Stimulated activated CD4-positive, alpha-beta T cell treated with anti-CD3 and anti-CD28 coated beads, Interleukin-1b, Interleukin-23, amount 100 ng/mL, for 1 hour (primary cell): ENCODE measurements around the gene ZNF750.
"Not testable (repeated sequence)": the region's sequence is repeated elsewhere in the genome, so short reads cannot be mapped to it uniquely, and the experiment has no call there.

Experiments
- DNase-seq, 2 donors: peaks; one replicate each; pipeline ENCODE4 v3.0.0-alpha.2; 2020; ENCODE audit warnings: low read depth in 2 of 2

ZNF750 gene

DNA sequence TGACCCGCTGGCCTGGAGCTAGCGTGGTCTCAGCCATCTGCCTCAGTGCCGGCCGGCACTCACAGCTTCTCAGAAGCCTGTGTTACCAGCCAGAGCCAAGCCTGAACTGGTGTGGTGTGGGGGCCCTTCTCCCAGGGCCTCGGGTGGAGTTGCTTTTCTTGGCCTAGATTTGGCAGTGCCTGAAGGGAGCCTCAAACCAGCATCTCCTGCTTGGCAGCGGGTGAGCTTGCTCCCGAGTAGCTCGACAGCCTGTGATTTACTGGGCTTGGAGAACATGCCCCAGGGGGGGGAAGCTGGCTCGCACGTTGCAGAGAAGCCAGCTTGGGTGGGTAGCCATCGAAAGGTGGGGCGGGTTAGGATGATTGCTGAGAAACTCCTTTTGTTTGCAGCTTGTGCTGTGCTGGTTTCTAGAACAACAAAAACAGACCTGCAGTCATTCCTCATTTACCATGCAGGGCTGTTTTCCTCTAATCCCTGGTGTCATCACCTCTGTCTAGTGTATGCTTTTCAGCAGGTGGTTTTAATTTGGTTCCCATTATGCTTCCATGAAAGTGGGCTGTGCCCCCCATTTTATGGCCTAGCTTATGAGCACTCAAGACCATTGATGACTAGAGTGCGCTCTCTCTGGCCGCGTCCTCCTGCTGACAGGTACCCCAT is 45.7 kb downstream of the ZNF750 start:
- DNase-seq, result no peak

DNA sequence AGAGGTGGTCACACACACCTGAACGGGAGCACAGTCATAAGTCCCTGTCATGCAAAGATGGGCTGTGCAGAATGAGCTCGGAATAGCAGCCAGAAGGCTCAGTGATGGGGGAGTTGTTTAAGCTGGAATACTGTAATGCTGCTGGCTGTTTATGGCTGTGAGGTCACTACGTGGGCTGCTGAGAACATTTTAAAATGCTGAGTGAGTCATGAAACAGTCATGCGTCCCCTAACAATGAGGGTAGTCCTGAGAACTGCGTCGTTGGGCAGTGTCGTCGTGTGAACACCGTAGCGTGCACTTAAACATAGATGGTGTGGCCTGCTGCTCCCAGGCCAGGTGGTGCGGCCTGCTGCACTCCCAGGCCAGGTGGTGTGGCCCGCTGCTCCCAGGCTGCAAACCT is 48.3 kb downstream of the ZNF750 start:
- no peak for DNase-seq

DNA sequence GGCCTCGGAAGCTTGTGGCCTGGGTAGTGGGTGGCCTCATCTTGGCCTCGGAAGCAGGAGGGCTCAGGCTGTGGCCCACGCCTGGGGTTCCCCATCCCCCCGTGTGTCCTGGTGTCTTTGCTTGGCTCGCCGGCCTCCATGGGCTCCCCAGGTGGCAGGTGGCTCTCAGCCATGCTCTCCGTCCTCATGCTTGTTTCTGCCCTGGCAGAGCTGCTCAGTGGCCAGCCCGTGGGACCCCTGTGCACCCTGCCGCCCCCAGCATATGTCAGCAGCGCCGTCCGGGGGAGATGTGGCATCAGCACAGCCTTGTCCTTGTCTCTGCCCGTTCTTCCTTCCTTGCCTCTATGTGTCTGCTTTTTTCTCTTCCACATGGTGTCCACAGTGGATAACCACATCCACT is 49.4 kb downstream of the ZNF750 start:
- DNase-seq, result no peak

DNA sequence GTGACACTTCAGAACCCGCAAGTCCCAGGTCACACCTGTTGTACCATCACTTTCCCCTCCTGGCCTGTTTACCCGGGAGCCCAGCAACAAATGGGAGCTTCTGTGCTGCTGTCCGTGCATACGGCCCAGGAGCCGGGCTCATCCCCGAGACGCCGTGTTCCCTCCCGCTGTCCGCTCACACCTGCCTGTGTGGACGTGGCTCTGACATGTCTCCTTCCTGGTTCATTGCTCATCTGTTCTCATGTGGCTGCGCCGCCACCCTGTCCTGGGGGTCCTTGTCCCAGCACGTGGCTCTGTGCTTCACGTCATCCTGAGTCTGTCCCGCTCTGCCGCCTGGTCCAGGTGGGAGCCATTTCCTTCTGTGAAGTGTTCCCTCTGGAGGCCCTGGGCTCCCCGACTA is 50.0 kb downstream of the ZNF750 start:
- DNase-seq, result no peak

DNA sequence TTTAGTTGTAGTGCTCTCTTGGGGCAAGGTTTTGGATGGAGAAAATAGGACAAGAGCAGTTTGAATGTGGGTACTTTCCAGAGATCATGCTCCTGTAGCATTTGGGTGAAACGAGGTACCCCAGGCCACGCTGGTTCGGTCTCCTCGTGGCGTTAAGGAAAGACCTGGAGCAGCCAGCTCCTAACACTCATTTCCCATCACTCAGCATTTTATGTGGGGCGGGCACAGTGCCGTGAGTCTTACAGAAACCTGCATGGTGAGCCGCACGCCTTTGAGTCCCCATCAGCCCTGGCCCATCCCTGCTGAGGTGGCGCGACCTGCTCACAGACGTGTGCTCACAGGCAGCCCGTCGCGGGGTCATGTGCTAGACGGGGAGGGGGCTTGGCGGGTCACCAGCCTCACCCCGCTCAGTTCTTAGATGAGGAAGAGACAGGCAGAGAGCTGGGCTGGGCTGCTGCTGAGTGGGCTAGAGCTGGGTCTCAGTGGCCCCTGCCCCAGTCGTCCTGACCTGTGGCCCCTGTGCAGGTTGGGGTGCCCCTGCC is 50.7 kb downstream of the ZNF750 start:
- DNase-seq, result no peak

DNA sequence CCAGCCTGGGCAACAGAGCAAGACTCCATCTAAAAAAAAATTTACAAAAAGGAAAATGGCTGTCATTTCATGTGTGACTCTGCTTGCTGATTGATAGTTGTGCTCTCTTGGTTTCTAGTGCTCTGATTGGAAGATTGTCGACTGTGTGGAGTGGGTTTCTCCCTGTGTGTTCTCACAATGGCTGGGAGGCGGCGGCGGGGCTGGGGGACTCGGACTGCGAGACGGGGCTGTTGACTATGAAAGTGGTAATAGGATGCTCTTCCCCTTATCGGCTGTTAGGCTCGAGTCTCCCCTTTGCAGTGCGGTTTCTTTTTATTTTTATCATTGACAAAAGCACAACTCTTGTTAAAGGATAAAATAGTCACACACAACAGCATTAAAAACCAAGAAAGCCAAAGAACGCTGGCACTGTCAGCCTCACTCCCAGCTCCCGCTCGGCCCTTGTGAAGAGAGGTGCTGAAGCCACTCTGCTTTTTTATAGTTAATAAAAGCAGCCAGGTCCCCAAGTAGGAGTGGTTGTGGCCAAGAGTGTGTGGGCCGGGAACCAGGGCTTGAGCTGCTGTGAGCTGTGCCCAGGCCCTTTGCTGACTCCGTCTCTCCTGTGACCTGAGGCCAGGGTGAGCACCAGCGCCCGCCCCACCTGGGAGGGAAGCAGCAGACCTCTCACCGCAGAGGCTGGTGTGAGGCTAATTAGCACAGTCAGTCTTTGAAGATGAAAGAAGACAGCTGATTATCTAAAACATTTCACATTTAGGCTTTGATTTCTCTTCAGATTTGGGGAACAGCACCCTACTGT is 51.4 kb downstream of the ZNF750 start:
- no peak for DNase-seq

DNA sequence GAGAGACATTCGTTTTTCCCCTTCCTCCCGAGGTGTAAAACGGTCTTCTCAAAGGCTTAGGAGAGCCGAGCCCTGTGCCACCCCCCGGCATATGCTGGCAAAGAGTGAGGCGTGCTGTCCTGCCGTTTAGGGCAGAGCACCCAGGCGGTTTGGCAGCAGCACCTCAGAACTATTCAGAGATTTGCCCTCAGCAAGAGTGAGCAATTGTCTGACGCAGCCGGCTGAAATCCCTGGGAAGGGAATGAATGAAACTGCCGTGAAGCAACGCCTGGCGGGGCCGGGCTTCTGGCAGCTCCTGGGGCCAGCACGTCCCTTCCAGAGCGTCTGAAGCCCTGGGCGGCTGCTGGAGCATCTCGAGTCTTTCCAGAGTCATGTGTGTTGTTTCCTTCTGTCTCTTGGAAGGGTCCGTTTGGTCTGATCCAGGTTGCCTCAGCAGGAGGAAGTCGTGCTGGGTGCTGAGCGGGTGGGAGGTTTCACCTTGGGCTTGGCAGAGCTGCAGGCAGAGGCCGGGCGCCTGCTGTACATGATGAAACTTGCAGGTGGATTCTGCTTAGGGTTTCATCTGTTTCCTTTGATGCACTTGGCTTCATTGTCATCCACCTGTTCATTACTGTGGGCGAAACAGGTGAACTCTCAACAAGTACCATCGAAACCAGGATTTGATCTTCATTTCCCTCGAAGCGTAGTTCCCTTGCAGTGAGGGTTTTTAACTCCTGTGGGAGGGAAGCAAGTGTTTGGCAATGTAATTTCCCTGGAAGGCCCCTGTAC is 52.6 kb downstream of the ZNF750 start:
- no peak for DNase-seq

DNA sequence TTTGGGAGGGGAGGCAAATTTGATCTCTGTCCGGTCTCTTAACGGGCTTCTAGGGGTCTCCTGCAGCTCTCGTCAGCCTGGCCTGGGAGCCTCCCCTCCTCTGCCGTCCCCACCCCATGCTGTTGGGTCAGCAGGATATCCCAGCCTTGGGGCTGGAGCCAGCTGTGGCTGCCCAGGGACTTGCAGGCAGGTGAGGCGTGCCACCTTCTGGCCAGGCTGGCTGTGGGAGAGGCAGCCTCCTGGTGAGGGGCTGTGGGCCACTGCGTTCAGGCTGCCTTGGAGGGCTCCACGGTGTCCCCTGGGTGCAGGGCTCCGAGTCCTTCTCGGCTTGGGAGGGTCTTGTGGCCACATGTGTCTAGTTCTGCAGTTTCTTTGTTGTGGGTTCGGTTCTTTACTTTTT is 53.4 kb downstream of the ZNF750 start:
- DNase-seq, result no peak

DNA sequence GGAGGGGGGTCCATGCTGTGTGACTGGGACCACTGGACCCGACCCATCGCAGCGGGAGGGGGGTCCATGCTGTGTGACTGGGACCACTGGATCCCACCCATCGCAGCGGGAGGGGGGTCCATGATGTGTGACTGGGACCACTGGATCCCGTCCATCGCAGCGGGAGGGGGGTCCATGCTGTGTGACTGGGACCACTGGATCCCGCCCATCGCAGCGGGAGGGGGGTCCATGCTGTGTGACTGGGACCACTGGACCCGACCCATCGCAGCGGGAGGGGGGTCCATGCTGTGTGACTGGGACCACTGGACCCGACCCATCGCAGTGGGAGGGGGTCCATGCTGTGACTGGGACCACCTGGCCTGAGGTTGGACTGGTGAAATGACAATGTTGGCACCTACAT is 54.2 kb downstream of the ZNF750 start:
- not testable (repeated sequence) for DNase-seq

DNA sequence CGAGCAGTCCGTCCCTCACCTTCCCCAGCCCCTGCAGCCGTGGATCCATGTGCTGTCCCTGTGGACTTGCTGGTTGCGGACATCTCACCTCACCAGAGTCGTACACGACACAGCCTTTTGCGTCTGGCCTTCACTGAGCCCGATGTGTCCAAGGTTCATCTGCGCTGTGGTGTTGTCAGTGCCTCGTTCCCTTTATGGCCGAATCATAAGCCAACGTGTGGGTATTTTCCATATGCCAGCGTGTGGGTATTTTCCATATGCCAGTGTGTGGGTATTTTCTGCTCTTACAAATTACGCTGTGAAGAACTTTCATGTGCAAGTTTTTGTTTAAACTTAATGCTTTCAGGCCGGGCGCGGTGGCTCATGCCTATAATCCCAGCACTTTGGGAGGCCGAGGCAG is 56.3 kb downstream of the ZNF750 start:
- no peak for DNase-seq

DNA sequence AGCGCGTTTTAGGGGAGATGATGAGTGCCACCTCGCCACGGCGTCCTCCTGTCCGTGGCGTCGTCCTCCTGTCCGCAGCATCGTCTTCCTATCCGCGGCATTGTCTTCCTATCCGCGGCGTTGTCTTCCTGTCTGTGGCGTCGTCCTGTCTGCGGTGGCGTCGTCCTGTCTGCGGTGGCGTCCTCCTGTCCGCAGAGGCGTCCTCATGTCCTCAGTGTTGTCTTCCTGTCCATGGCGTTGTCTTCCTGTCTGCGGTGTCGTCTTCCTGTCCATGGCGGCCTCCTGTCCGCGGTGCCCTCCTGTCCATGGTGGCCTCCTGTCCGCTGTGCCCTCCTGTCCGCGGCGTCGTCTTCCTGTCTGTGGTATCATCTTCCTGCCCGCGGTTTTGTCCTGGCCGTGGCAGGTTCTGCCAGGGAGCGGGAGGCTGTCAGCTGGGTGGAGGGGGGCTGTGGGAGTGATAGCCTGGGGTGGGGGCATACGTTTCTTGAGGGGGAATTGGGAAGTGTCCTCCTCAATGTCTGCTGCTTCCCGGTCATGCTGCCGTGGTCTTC is 57.1 kb downstream of the ZNF750 start:
- no peak for DNase-seq

DNA sequence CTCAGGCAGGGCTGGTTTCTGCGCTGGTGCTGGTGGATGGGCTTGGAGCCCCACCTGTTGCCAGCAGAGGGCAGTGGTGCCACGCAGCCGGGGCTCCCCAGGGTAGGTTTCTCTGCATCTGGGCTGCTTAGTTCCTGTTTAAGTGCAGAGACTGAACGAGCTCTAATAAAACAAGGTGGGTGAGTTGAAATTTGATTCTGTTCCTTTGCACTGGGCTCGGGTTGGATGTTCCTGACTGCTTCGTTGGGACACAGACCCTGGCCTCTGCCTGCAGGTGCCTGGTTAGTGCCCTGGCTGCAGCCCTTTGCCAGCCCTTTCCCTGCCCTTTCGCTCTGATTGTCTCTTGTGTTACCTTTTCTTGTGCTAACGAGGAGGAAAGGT is 57.9 kb downstream of the ZNF750 start:
- peak; percentile 68 to 75 for DNase-seq

DNA sequence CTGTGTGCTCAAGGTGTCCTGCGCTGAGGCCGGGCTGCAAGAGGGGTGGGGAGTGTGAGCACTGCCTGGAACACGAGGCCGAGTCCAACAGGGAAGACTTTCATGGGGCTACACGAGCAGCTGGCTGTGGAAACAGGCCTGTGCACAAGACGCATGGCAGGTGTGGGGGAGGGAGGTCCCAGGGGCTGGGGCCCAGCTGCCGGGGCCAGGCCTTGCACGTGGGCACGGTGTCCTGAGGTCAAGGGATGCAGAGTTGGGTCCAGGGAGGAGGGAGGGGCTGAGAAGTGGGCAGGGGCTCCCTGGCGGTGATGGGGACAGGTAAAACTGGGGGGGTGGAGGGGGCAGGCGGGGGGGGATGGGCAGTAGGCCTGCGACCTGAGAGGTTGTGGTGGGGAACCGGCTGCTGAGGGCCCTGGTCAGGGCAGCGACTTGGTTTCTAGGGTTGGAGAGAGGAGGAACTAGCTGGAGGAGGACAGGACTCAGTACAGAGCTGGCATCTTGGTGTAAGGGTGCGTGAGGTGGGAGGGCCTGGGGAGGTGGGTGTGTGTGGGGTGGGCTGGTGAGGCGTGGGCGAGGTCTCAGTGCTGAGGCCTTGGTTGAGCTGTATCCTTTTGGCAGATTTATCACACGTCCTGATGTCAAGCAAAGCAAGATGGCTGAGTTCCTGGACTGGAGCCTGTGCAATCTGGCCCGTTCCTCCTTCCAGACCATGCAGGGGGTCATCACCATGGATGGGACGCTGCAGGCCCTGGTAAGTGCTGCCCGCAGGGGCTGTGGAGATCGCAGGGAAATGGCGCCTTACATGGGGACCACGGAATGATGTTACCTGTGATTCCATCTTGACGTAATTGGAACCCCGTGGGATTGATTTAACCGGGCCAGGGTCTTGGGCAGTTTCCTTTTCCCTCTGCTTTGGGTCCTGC is 58.6 kb downstream of the ZNF750 start:
- DNase-seq, result no peak

DNA sequence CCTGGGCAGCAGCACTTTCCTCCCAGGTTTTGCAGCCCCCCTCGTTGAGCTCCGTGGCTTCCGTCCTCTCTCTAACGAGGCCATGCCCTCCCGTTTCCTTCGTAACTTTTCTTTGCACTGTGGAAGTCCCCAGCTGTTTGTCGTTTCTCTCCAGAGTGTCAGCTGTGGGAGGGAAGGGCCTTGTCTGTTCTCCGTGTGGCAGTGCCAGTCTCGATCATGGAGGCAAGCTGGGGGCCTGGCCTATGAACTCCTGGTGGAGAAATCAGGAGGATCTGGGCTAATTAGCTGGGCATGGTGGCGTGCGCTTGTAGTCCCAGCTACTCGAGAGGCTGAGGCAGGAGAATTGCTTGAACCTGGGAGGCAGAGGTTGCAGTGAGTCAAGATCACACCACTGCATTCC is 59.6 kb downstream of the ZNF750 start:
- DNase-seq, result no peak

DNA sequence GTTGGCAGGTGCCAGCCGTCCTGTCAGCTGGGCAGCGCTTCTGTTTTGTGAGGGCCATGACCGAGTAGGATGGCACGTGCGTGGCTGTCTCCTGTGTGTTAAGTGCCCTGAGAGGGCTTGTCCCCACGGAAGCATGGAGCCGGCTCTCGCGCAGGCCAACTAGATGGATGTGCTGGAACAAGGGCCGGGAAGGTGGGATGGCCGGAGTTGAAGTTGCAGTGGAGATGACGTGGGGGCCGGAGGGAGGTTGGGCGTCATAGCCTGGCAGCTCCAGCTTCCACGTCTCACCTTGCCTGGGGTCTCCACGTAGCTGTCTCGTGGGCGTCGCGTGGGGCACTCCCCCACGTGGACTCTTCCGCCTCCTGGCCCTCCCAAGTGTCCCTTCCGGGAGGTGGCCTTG is 60.3 kb downstream of the ZNF750 start:
- no peak for DNase-seq
